Medulla oblongata (tissue), 1 donor: ENCODE data around the gene DNMT1.

Experiments used
- DNase-seq: peaks from one replicate; pipeline ENCODE4 v3.0.0-alpha.2; 2015; ENCODE audit errors: extremely low spot score

DNMT1 gene

DNA sequence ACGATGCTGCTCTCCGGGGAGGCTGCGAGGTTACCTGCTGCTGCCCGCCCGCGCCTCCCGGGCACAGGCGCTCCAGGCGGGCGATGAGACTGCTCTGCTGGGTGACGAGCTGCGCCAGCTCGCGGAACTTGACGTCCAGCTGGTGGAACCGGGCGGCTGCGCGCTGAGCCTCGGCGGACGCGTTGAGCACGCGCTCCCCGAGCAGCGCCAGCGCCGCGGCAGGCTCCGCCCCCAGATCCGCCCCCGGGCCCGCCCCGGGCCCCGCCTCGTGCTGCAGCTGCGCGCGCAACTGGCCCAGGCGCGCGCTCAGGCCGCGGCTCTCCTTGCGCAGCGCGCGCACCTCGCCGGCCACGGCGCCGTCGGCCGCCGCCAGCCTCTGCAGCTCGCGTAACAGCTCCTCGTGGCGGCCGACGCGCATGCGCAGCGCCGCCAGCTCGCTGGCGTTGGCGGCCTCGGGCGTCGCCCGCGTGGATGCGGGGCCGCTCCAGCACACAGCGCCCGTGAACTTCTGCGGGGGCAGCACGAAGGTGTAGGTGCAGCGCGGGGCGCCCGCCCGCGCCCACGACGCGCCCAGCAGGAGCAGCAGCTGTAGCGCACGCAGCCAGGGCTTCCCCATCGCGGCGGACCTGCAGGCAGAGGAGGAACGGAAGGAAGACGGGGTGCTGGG is 98.7 kb downstream of the DNMT1 start:
- DNase-seq, result peak; percentile 91

DNA sequence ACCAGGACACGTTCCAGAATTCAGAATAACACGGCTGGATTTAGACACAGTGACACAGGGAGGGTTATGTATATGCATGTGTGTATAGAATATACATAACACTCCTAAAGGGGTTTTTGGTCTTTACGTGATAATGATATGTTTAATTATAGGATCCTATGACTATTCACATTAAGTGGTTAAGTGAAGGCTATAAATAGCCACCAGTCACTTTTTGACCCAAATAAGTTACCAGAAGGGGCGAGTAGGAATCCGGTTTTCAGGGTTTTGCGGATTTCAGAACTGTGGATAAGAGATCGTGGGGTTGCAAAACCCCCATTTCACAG is 99.2 kb downstream of the DNMT1 start:
- DNase-seq, result no peak

DNA sequence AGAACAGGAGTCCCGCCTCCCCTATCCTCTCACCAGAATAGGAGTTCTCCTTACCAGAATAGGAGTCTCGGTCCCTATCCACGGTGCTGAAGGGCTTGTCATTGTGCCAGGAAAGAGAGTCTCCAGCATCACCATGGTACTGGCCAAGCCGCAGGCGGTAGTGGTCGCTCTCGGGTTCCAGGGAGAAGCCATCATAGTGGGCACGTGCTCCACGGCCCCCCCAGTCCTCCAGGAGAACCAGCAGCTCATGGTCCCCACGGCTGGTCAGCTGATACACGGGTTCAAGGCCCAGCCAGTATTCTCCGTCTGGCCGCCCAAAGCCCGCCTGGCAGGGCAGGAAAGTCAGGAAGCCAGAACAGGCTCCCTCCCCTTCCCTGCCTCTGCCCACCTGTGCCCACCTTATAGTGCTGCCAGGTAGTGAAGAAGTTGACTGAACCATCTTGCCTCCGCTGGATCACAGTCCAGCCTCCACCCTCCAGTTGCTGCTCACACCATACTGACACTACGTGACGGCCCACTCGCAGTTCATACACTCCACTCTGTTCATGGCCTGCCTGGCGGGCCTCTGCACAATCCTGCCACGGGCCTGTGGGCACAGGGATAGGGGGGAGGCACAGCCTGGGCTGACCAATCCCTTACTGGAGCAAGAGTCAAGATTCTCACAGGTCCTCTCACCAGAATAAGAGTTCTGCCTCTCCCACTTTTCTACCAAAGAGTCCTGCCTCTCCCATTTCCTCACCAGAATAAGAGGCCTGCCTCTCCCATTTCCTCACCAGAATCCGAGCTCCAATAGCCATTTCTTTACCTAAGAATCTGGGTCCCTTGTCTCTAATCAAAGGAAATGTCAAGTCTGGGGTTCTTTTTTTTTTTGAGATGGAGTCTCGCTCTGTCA is 101.2 kb downstream of the DNMT1 start:
- DNase-seq, result no peak

DNA sequence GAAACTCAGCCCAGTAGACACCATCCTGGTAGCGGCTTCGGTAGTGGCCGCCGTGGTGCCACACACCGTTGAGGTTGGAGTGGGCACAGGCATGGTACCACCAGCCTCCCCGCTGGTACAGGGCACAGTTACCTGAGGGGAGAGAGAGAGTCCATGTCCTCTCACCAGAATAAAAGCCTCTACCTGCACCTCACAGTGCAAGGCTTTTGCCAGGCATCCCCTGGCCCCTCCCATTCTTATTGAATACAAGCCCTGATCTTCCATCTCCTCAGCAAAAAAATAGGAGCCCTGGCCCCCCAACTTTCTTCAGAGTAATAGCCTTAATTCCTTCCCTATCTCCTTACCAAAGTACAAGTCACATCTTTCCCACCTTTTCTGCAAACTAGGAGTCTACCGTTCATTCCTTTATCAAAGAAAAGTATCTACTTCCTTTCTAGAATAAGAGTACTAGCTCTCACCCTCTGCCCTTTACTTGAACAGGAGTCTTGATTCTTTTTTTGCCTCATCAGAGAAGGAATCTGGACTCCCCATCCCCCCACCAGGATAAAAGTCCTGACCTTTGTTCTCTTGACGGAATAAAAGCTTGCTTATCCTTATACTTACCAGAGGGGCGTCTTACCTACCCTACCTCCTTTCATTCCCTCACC is 102.0 kb downstream of the DNMT1 start:
- DNase-seq, result no peak

DNA sequence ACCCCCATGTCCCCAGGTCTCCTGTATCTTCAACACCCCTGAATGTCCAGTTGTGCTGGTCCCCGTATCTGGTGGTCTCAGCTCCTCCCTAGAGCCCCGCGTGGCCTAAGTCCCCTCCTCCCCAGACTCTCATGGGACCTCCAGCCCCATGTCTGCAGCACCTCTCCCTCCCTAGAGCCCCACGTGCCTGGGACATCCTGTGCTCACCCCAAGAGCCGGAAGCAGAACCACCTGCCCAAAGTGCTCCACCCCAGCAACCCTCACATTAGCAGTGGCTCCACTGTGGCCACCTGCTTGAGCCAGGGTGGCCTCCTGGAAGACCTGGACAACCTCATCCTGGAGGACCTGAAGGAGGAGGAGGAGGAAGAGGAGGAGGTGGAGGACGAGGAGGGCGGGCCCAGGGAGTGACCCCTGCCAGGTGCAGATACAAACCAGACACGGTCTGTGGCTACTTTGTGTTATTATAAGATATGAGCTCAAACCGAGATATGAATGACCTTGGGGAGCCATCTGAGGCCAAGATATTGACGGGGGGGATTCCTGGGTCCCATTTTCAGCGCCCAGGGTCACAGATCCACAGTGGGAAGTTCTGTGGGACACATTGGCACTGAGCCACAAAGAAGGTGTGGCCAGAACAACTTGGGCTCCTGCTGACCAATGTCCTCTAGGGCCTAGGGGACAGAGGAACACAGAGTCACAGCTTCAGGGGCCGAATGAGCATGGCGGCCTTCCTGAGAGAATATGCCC is 102.7 kb downstream of the DNMT1 start:
- no peak for DNase-seq

DNA sequence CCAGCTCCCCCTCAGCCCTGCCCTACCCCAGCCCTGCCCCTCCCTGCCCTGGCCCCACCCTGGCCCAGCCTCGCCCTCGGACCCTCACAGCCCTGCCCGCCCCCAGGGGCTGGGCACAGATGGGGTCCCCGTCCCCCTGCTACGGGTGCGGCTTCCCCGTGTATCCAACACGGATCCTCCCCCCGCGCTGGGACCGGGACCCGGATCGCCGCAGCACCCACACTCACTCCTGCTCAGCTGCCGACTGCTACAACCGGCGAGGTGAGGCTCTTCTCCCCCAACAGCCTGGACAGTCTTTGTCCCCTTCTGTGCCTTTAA is 103.4 kb downstream of the DNMT1 start:
- no peak for DNase-seq

DNA sequence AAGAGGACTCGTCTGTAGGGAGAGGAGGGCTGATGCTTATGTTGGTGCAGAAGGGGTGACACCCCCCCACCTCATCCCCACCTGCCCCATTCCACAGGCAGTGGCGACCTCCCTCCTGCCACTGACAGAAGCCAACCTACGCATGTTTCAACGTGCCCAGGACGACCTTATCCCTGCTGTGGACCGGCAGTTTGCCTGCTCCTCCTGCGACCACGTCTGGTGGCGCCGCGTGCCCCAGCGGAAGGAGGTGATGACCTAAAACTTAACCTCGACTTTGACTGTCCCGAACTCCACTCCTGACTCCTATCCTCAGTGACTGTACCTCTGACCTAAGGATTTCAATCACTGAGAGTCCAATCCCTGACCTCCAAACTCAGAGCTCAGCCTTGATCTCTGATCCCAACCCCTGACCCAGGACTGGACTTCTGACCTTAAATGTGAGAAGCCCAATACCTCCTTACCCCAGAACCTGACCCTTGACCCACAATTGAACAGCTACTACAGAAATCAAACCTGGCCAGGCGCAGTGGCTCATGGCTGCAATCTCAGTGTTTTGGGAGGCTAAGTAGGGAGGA is 104.9 kb downstream of the DNMT1 start:
- no peak for DNase-seq

DNA sequence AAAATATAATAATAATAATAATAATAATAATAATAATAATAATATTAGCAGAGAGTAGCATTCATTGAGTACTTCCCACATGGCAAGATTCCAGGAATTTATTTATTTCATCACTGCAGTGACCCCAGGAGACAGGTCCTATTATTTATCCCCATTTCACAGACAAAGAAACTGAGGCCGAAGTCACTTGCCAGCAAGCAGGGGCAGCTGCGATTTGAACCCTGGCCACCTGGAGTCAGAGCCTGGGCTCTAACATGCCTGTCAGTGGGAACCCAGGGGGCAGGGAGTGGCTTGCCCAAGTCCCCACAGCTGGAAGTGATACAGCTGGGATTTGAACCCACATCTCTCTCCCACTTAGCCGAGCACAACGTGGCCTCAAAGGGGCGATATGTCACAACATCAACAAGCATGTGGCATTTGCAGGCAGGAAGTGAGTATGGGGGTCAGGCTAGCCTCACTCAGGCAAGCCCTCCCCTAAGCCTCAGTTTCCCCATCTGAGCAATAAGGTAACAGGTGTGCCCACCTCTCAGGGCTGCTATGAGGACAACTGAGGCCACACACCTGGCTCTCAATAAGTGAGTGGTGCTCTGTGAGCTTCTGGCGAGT is 105.7 kb downstream of the DNMT1 start:
- DNase-seq, result no peak

DNA sequence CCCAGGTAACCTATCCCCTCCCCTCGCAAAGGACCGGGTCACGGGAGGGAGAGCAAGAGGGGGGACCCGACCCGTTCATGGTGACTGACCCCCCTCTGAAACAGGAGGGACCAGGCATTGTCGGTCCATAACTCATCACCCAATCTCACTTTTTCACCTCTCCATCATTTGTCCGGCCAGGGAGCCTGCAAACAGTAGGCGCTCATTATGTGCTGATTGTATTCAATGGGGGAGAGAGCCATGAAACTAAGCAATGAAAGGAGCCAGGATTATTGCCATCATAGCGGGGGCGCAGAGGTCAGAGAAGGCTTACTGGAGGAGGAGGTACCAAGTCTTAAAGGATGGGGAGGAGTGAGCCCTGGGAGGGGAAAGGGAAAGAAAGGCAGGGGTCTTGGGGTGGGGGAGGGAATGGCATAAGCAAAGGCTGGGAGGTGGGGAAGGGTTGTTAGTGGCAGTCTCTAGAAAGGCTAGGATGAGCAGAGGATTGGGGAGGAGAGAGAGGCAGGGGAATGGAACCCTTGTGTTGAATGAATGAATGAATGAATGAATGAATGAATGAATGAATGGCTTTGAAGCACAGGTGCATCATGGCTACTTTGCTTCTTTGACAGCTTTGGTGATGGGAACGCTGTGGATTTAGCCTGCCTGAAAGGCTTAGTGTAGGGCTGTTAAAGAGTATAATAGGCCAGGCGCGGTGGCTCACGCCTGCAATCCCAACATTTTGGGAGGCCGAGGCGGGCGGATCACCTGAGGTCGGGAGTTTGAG is 107.3 kb downstream of the DNMT1 start:
- no peak for DNase-seq

DNA sequence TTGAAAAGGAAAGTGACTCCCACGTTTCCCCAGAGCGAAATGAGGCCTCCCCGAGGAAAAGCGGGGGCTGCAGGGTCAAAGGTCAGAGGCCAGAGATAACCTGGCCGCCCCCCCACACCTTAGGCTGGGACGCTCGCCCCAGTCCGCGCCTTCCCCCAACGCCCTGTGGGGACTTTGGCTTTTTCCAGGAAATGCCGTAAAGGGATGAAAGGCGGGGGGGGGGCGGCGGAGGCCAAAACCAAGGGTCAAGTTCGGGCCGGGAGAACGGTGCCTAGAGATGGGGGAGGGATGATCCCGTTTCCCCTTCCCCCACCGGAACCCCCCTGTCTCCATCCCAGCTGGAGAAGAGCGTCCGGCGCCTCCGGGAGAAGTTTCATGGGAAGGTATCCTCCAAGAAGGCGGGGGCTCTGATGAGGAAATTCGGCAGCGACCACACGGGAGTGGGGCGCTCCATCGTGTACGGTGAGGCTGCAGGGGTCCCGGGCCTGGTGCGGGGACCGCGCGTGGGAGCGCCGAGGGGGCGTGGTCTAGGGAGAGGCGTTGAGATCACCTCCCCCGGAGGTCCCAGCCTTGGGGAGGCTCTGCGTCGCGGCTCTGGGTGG is 108.1 kb downstream of the DNMT1 start:
- no peak for DNase-seq

DNA sequence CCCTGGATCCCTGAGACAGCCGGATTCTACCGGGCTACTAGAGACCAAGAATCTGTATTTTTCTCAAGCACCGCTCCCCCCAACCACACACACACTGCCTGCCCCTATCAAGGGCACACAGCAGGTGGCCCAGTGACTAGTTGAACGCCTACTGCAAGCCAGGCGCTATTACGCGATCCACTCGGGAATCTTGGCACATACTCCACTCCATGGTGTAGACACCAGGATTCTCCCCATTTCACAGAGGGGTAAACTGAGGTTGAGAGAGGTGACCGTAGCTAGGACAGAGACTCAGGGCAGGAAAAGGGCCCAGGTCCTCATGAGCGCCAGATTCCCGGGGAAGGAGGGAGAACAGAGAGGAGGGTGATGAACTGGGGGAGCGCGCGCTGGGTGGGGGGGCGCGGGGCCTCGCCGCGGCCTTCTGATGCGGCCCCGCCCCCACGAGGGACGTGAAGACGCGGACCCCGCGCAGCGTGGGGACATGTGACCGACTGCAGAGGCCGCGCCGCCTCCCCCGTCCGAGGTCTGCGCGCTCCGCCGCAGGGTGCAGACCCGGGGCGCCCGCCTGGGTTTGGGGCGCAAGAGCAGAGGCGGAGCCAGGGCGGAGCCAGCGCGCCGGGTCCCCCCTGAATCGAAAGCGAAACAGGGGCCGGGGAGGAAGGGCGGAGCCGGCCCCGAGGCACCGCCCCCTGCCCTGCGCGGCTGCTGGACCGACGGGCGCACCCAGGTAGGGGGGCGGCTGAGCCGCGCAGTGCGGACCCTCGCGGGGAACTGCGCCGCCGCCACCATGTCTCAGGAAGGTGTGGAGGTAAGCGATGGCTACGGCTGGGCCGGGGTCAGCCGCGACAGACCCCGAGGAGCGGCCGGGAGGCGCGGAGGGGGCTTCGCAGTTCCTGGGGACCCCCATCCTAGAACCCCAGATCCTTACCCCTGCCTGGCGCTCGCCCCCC is 108.8 kb downstream of the DNMT1 start, which contains the start of gene SHFL:
SHFL (plus strand) TSS at position 677 of the 950 bp plus-strand sequence; CDS start at position 788, 111 bp downstream.
- peak; percentile 66 for DNase-seq

DNA sequence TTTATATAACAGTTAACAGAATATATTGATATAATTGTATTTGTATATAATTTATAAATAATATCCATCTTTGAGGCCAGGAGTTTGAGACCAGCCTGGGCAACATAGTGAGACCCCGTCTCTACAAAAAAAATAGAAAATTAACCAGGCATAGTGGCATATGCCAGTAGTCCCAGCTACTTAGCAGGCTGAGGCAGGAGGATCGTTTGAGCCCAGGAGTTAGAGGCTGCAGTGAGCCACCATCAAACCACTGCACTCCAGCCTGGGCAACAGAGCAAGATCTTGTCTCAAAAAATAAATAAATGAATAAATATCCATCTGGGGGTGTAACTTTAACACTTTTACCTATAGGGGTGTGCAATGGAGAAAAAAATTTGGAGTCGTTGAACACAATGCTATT is 110.0 kb downstream of the DNMT1 start:
- DNase-seq, result no peak

DNA sequence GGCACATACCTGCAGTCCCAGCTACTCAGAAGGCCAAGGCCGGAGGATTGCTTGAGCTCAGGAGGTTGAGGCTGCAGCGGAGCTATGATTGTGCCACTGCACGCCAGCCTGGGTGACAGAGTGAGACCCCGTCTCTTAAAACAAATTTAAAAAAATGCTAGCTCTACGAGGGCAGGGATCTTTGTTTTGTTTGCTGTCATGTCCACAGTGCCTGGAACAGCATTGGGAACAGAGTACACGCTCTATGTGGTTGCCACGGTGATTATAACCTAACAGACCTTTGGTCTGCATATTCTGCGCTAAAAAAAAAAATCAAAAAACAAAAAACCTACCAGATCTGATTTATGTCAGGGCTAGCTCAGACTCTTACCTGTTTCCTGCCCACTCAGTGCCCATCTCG is 110.8 kb downstream of the DNMT1 start:
- DNase-seq, result no peak
